BJ (cell line): ENCODE measurements around the gene GTF2A1. TPM values are rescaled to one million over a fixed set of nuclear protein-coding genes. Genes with fewer than 3 reads are reported as not detected.

Source experiments
- CTCF ChIA-PET: fragments of 350-600 bp; formaldehyde crosslinking; extraction: SDS; loops from one replicate; lab custom pipeline; 2021; ENCODE audit warnings: antibody characterized with exemption, inconsistent platforms; lab: Yijun Ruan, JAX
- POLR2A ChIA-PET: fragments of 300-600 bp; sonication (Branson Sonifier 250); formaldehyde crosslinking; extraction: SDS; loops from one replicate; lab custom pipeline; 2021; ENCODE audit warnings: antibody characterized with exemption; lab: Charles Lee
- DNase-seq: peaks from one replicate; pipeline ENCODE4 v3.0.0-alpha.2; 2011; ENCODE audit warnings: low read depth
- H3K27me3 ChIP-seq: 2 replicates; pipeline ENCODE4 v1.6.0; 2011; ENCODE audit warnings: low read length; ENCODE audit not compliant: control insufficient read depth, insufficient read depth
- H3K36me3 ChIP-seq: 2 replicates; pipeline ENCODE4 v1.5.1; 2011; ENCODE audit warnings: low read length; ENCODE audit not compliant: control insufficient read depth, insufficient read depth
- H3K4me3 ChIP-seq: 2 replicates; pipeline ENCODE4 v1.5.1; 2011; ENCODE audit warnings: low read depth, mild to moderate bottlenecking, control low read depth, low read length
- polyA plus RNA-seq: library from polyadenylated mRNA; depleted of rRNA; stranded (reverse); fragments of >200 nt; gene quantifications from 2 replicates; pipeline ENCODE4 v1.2.3, GENCODE V29; 2011
- TF ChIP-seq, protein P1 (sequence below): IDR thresholded peaks from 2 replicates; pipeline ENCODE4 v1.5.1; 2011; ENCODE audit warnings: low read depth, mild to moderate bottlenecking, control low read depth, inconsistent platforms, low read length, moderate library complexity; ENCODE audit not compliant: insufficient read depth

GTF2A1 gene
- polyA plus RNA-seq, 1 experiment: 25.7 TPM

DNA sequence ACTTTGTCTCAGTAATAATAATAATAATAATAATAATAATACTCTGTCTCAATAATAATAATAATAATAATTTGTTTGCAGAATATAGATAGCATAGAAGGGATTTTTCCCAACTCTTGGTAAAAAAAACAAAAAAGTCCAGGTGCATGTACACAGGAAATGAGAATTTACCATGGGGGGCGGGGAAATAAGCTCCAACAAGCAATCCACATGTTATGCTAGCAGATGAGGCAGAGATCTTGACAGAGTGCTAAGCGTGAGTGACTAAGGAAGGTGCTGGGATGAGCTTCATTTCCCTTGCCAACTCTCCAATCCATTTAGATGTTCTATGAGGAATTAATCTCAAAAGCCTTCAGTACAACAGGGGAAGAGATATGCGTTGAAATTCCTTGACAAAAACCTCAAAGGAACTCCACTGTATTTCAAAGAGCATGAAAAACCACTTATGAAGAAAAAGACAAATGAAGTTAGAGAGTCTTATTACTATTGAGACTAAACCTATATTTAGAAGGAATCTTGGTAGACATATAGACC lies 44.9 kb upstream of the GTF2A1 start:
- TF ChIP-seq, protein P1, sequence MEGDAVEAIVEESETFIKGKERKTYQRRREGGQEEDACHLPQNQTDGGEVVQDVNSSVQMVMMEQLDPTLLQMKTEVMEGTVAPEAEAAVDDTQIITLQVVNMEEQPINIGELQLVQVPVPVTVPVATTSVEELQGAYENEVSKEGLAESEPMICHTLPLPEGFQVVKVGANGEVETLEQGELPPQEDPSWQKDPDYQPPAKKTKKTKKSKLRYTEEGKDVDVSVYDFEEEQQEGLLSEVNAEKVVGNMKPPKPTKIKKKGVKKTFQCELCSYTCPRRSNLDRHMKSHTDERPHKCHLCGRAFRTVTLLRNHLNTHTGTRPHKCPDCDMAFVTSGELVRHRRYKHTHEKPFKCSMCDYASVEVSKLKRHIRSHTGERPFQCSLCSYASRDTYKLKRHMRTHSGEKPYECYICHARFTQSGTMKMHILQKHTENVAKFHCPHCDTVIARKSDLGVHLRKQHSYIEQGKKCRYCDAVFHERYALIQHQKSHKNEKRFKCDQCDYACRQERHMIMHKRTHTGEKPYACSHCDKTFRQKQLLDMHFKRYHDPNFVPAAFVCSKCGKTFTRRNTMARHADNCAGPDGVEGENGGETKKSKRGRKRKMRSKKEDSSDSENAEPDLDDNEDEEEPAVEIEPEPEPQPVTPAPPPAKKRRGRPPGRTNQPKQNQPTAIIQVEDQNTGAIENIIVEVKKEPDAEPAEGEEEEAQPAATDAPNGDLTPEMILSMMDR: no peak
- CTCF ChIA-PET: interaction anchor here (0.5 to 15.2 kb wide), 4 partner anchors 40 to 199 kb away, joined by 3 to 331 read pairs (median 8); no protein-coding TSS in a partner anchor

DNA sequence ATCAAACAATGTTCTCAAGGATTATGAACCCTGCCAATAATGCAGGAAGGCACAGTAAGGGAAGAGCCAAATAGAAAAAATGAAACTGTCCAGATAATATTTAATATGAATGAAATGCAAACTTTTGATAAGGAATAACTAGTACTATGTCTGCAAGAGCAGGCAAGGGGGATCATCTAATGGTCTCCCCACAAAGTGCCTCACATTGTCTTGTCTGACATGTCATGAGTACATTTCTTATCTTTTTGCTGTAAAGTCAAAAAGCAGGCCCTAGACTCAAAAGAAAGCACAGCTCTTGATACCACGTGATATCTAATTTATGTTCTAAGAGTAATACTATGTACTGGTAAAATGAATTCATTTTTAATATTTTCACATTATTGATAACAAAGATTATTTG lies 43.9 kb upstream of the GTF2A1 start:
- TF ChIP-seq, protein P1: no peak
- CTCF ChIA-PET: interaction anchor here (15.2 kb wide), 1 partner anchor 190 kb away, joined by 331 read pairs; no protein-coding TSS in a partner anchor
- Histone ChIP-seq H3K27me3 (no peaks in the 10 kb centered on the region; the same call in 1 of the 2 replicates), H3K4me3 (no peak overlapping the region), H3K36me3 (no peaks in the 10 kb centered on the region)
- no peak for DNase-seq
- POLR2A ChIA-PET: interaction anchor here (0.8 kb wide), 1 partner anchor 204 kb away, joined by 3 read pairs; no protein-coding TSS in a partner anchor

More for the DNA sequence above, 44.9 kb upstream of the GTF2A1 start:
- POLR2A ChIA-PET: no interaction called here
- no peaks in the 10 kb centered on the region for H3K36me3 ChIP-seq
- no peak overlapping the region for H3K4me3 ChIP-seq
- no peak for DNase-seq
- no peaks in the 10 kb centered on the region; the same call in 1 of the 2 replicates for H3K27me3 ChIP-seq

DNA sequence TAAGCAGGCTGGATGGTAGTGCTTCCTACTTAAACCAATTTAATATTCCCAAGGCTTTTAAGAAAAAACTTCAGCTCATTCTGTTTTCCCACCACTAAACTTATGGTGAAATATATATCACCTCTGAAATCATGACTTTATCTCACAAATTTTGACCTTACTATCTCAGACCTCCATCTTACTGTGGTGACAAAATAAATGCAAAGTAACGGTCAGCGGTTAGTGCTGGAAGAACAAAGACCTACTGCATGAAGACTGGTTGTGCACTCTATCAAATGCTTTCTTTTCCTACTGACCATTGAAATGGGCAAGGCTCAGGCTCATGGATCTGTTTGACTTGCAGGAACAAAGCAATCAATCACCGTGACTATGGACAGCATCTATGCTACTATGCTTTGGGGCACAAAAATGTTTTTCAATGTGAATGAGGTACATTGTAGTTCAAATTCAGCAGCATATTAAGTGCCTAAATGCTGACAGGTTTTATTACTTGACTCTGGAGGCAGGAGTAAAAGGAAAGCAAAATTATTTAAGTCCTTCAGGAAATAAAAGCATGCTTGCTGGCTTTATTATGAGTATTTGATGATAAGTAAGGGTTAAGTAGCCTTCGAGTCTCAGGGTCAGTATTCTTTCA lies 43.1 kb upstream of the GTF2A1 start:
- ChIA-PET CTCF (interaction anchor here (0.8 to 1.0 kb wide), 2 partner anchors 190 to 201 kb away, joined by 3 to 4 read pairs; no protein-coding TSS in a partner anchor), POLR2A (interaction anchor here (0.8 kb wide), 1 partner anchor 205 kb away, joined by 3 read pairs; no protein-coding TSS in a partner anchor)

DNA sequence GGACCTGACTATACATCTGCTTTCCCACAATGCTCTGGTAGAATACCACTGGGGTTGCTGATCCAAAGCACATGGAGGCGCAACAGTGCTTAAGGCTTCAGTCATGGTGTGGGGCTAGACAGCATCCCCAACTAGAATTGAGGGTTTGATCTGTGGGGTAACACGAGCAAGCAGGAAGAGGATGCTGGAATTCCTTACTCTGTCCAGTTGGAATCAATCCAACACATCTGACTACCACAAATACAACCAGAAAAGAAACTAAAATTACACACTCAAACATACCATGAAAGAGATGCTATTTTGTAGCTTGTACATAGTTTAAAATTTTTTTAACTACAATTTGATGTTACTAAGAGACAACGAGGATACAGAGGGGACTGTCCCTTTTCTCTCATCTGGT lies 40.4 kb upstream of the GTF2A1 start:
- Histone ChIP-seq H3K4me3 (no peak overlapping the region), H3K27me3 (no peaks in the 10 kb centered on the region; the same call in 1 of the 2 replicates), H3K36me3 (no peaks in the 10 kb centered on the region)
- DNase-seq: no peak
- TF ChIP-seq, protein P1: no peak
- ChIA-PET CTCF (interaction anchor here (1.2 to 1.9 kb wide), 4 partner anchors 9 to 204 kb away, joined by 3 to 11 read pairs (median 3); no protein-coding TSS in a partner anchor), POLR2A (no interaction called here)

More for the DNA sequence above, 43.1 kb upstream of the GTF2A1 start:
- no peaks in the 10 kb centered on the region; the same call in 1 of the 2 replicates for H3K27me3 ChIP-seq
- H3K4me3 ChIP-seq: no peak overlapping the region
- DNase-seq: no peak
- no peaks in the 10 kb centered on the region for H3K36me3 ChIP-seq
- TF ChIP-seq, protein P1: no peak

DNA sequence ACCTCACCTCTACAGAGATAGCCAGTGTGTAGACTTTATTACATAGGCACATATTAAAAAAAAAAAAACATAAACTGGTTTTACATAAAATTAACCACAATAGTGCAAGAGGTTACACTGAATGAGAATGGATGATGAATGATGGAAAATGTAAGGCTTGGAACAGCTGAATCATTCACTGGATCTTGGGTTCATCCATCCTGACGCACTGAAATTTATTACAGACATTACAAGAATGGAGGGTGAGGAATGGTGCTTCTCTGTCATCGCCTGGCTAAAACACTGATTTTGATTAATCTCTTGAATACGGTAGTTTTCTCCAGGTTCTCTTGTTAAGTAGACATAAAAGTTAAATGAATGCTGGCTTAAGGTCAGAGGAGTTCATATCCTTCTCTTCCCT lies 40.0 kb upstream of the GTF2A1 start:
- POLR2A ChIA-PET: no interaction called here
- CTCF ChIA-PET: interaction anchor here (1.2 to 1.9 kb wide), 3 partner anchors 9 to 204 kb away, joined by 3 to 11 read pairs (median 3); no protein-coding TSS in a partner anchor
- DNase-seq: no peak
- no peaks in the 10 kb centered on the region for H3K36me3 ChIP-seq
- no peaks in the 10 kb centered on the region; the same call in 1 of the 2 replicates for H3K27me3 ChIP-seq
- no peak overlapping the region for H3K4me3 ChIP-seq
- TF ChIP-seq, protein P1: no peak
